A549 (cell line): Measurements from ENCODE around the gene CFAP99. TPM values are rescaled to one million over a fixed set of nuclear protein-coding genes. Genes with fewer than 3 reads are reported as not detected.

Experiments used
- ATAC-seq, 2 experiments: fragments of 200-7000 bp in 1 of 2; fragments of >200 bp in 1 of 2; cut with Nextera tagmentation in 1 of 2; cut with Tn5 transposase in 1 of 2; 3 replicates each; pipeline versions ENCODE4 v1.8.0 to v1.9.1; 2018 to 2020; ENCODE audit warnings: mild to moderate bottlenecking in 1 of 2, moderate library complexity in 1 of 2
- CTCF ChIA-PET: fragments of 300-600 bp; sonication (Branson Sonifier 250); formaldehyde crosslinking; extraction: SDS; loops from one replicate; lab custom pipeline; 2021; ENCODE audit warnings: antibody characterized with exemption, inconsistent platforms; lab: Yijun Ruan, JAX
- POLR2A ChIA-PET: fragments of 350-600 bp; formaldehyde crosslinking; extraction: SDS; loops from one replicate; lab custom pipeline; 2021; ENCODE audit warnings: antibody characterized with exemption, inconsistent platforms; lab: Yijun Ruan, JAX
- DNase-seq, 2 experiments: peaks; one replicate each; pipeline versions ENCODE4 v3.0.0 to v3.0.0-alpha.2; 2011 to 2016; ENCODE audit warnings: low read depth in 1 of 2, low spot score in 1 of 2
- FAIRE-seq: peaks from 2 replicates; lab custom pipeline; 2011; peaks lifted over from hg19 to GRCh38; lab: Jason Lieb, UNC
- H3K27ac ChIP-seq, 2 experiments: fragments of >200 bp; sonication (Bioruptor Twin); formaldehyde crosslinking; 3 replicates each; pipeline ENCODE4 v1.5.1; 2016 to 2017
- H3K4me1 ChIP-seq: fragments of >200 bp; sonication (Bioruptor Twin); formaldehyde crosslinking; 3 replicates; pipeline ENCODE4 v1.6.1; 2016
- H3K4me2 ChIP-seq: fragments of >200 bp; sonication (Bioruptor Twin); formaldehyde crosslinking; 3 replicates; pipeline ENCODE4 v1.6.1; 2016
- H3K4me3 ChIP-seq: fragments of >200 bp; sonication (Bioruptor Twin); formaldehyde crosslinking; 3 replicates; pipeline ENCODE4 v1.5.1; 2016
- H3K9me3 ChIP-seq: fragments of >200 bp; sonication (Bioruptor Twin); formaldehyde crosslinking; 3 replicates; pipeline ENCODE4 v1.6.1; 2016
- ATOH8 ChIP-seq: fragments of 250-450 bp; sonication (Bioruptor Pico); IDR thresholded peaks from 2 replicates; pipeline ENCODE4 v1.5.0; 2020; ENCODE audit warnings: low read depth, mild to moderate bottlenecking, moderate library complexity
- BHLHE40 ChIP-seq: IDR thresholded peaks from 2 replicates; pipeline ENCODE4 v1.6.1; 2012; ENCODE audit warnings: low read depth, low read length, inconsistent platforms
- CHD2 ChIP-seq: fragments of 150-350 bp; IDR thresholded peaks from 2 replicates; pipeline ENCODE4 v1.6.1; 2014; ENCODE audit warnings: low read length; ENCODE audit not compliant: partially characterized antibody
- EHF ChIP-seq: fragments of 250-450 bp; sonication (Bioruptor Pico); IDR thresholded peaks from 2 replicates; pipeline ENCODE4 v1.5.0; 2020; ENCODE audit warnings: mild to moderate bottlenecking
- ESRRA ChIP-seq: fragments of 150-350 bp; IDR thresholded peaks from 2 replicates; pipeline ENCODE4 v1.6.1; 2014; ENCODE audit warnings: mild to moderate bottlenecking, low read length, borderline replicate concordance
- FOSL2 ChIP-seq, 2 experiments: fragments of 450-650 bp in 1 of 2; fragments of >200 bp in 1 of 2; sonication (Bioruptor Twin) in 1 of 2; formaldehyde crosslinking; IDR thresholded peaks; 2 replicates each; pipeline versions ENCODE4 v1.5.0 to v1.6.1; 2016 to 2020; ENCODE audit warnings: mild to moderate bottlenecking in 1 of 2, moderate library complexity in 1 of 2
- HEYL ChIP-seq: fragments of 250-450 bp; sonication (Bioruptor Pico); IDR thresholded peaks from 2 replicates; pipeline ENCODE4 v1.8.0; 2021; ENCODE audit warnings: mild to moderate bottlenecking, moderate library complexity
- JUN ChIP-seq, 2 experiments: fragments of >200 bp; sonication (Bioruptor Twin); formaldehyde crosslinking; IDR thresholded peaks; 2 replicates in 1 of 2; 3 replicates in 1 of 2; pipeline ENCODE4 v1.6.1; 2016 to 2017
- KDM5A ChIP-seq: fragments of 200-600 bp; sonication (generic); IDR thresholded peaks from 2 replicates; pipeline ENCODE4 v1.6.1; 2016; ENCODE audit warnings: antibody characterized with exemption, mild to moderate bottlenecking
- MAX ChIP-seq: IDR thresholded peaks from 2 replicates; pipeline ENCODE4 v1.6.1; 2012
- MAZ ChIP-seq: fragments of 150-350 bp; IDR thresholded peaks from 2 replicates; pipeline ENCODE4 v1.6.1; 2014; ENCODE audit warnings: antibody characterized with exemption, low read depth, low read length, borderline replicate concordance
- NFE2L2 ChIP-seq: fragments of 150-350 bp; conservative IDR thresholded peaks from 2 replicates; pipeline ENCODE4 v1.6.1; 2014; ENCODE audit warnings: low read length
- PHF8 ChIP-seq: fragments of 200-600 bp; sonication (generic); IDR thresholded peaks from 2 replicates; pipeline ENCODE4 v1.6.1; 2016; ENCODE audit warnings: low read depth, mild to moderate bottlenecking, antibody characterized with exemption, moderate library complexity, borderline replicate concordance
- RAD21 ChIP-seq, 2 experiments: fragments of >200 bp in 1 of 2; sonication (Bioruptor Twin) in 1 of 2; formaldehyde crosslinking in 1 of 2; IDR thresholded peaks in 1 of 2; conservative IDR thresholded peaks in 1 of 2; 2 replicates in 1 of 2; 3 replicates in 1 of 2; pipeline ENCODE4 v1.6.1; 2012 to 2018; ENCODE audit warnings: inconsistent platforms in 1 of 2
- RARB ChIP-seq: fragments of 250-450 bp; sonication (Bioruptor Pico); IDR thresholded peaks from 2 replicates; pipeline ENCODE4 v1.8.0; 2021; ENCODE audit warnings: mild to moderate bottlenecking, moderate library complexity
- REST ChIP-seq: fragments of 200-600 bp; sonication (generic); IDR thresholded peaks from 2 replicates; pipeline ENCODE4 v1.6.1; 2016; ENCODE audit warnings: antibody characterized with exemption, mild to moderate bottlenecking, moderate library complexity
- RNF2 ChIP-seq: fragments of 200-600 bp; sonication (generic); IDR thresholded peaks from 2 replicates; pipeline ENCODE4 v1.6.1; 2016; ENCODE audit warnings: low read depth, mild to moderate bottlenecking, antibody characterized with exemption, moderate library complexity, borderline replicate concordance
- SMC3 ChIP-seq: fragments of >200 bp; sonication (Bioruptor Twin); formaldehyde crosslinking; IDR thresholded peaks from 3 replicates; pipeline ENCODE4 v1.6.1; 2018; ENCODE audit warnings: inconsistent platforms
- SREBF2 ChIP-seq: fragments of 450-650 bp; IDR thresholded peaks from 2 replicates; pipeline ENCODE4 v1.6.1; 2014; ENCODE audit warnings: mild to moderate bottlenecking, moderate library complexity
- TFCP2L1 ChIP-seq: fragments of 250-450 bp; sonication (Bioruptor Pico); IDR thresholded peaks from 2 replicates; pipeline ENCODE4 v1.5.0; 2021; ENCODE audit warnings: mild to moderate bottlenecking
- ZC3H11A ChIP-seq: fragments of 450-650 bp; IDR thresholded peaks from 2 replicates; pipeline ENCODE4 v1.6.1; 2014; ENCODE audit warnings: antibody characterized with exemption, mild to moderate bottlenecking
- ZSCAN20 ChIP-seq: fragments of 250-450 bp; sonication (Bioruptor Pico); IDR thresholded peaks from 2 replicates; pipeline ENCODE4 v1.8.0; 2022; ENCODE audit warnings: mild to moderate bottlenecking, moderate library complexity
- WGBS: methylation state at CpG from one replicate; pipeline ENCODE4 v1.1.6; 2017; ENCODE audit errors: missing lambda C conversion rate; 5-methylcytosine and 5-hydroxymethylcytosine counted together
- polyA plus RNA-seq, 4 experiments: library from polyadenylated mRNA; depleted of rRNA in 3 of 4; stranded (reverse); fragments of >200 nt; fragmentation: RNase III in 1 of 4; extraction: RNeasy Plus Mini Kit Qiagen cat#74134 plus additional on column Dnase treatment in 1 of 4; gene quantifications; 2 replicates in 3 of 4; 3 replicates in 1 of 4; pipeline ENCODE4 v1.2.3, GENCODE V29; 2011 to 2017
- TF ChIP-seq, protein P1 (sequence below): fragments of 450-650 bp; IDR thresholded peaks from 2 replicates; pipeline ENCODE4 v1.6.1; 2014; ENCODE audit warnings: antibody characterized with exemption
- TF ChIP-seq, protein P2 (sequence below): IDR thresholded peaks from 2 replicates; pipeline ENCODE4 v1.6.1; 2012
- TF ChIP-seq, protein P3 (sequence below): fragments of >200 bp; sonication (Bioruptor Twin); formaldehyde crosslinking; IDR thresholded peaks from 3 replicates; pipeline ENCODE4 v1.6.1; 2016
- TF ChIP-seq, protein P4 (sequence below): fragments of 250-450 bp; sonication (Bioruptor Pico); IDR thresholded peaks from 2 replicates; pipeline ENCODE4 v1.5.0; 2021; ENCODE audit warnings: mild to moderate bottlenecking, moderate library complexity, borderline replicate concordance
- TF ChIP-seq, protein P5 (sequence below): IDR thresholded peaks from 2 replicates; pipeline ENCODE4 v1.6.1; 2012; ENCODE audit warnings: low read depth, borderline replicate concordance

Gene CFAP99
- polyA plus RNA-seq, 2 of the 4 experiments (the other 2 are of a cell fraction): 0.09 TPM; not detected in 1

- peaks cover 24% of the 10 kb centered on the region for H3K4me1 ChIP-seq
- peak overlapping the region; percentile 42 for H3K4me3 ChIP-seq
- CTCF ChIA-PET: interaction anchor here (0.7 to 5.2 kb wide), 19 partner anchors 8 to 193 kb away, joined by 3 to 34 read pairs (median 5); partner anchors contain the start of genes HAUS3, POLN and RNF4
- ATAC-seq: peak; percentile 91 to 96
- peak; percentile 84 to 91 for DNase-seq
- peak overlapping the region; percentile 87 to 91 for H3K27ac ChIP-seq
- WGBS: 2% methylated on average over 21 of the region's 30 CpGs
- no peaks in the 10 kb centered on the region for H3K9me3 ChIP-seq
- no peak for FAIRE-seq
- POLR2A ChIA-PET: interaction anchor here (0.8 to 2.1 kb wide), 7 partner anchors 12 to 186 kb away, joined by 3 to 10 read pairs (median 3); partner anchors contain the start of genes MXD4 and RNF4
- peak overlapping the region; percentile 90 for H3K4me2 ChIP-seq
- no peak for TF ChIP-seq KDM5A
- no peak for TF ChIP-seq NFE2L2
- TF ChIP-seq, protein P1, sequence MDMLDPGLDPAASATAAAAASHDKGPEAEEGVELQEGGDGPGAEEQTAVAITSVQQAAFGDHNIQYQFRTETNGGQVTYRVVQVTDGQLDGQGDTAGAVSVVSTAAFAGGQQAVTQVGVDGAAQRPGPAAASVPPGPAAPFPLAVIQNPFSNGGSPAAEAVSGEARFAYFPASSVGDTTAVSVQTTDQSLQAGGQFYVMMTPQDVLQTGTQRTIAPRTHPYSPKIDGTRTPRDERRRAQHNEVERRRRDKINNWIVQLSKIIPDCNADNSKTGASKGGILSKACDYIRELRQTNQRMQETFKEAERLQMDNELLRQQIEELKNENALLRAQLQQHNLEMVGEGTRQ: no peak
- TF ChIP-seq CHD2: no peak
- TF ChIP-seq TFCP2L1 (CRISPR knock-in tag): no peak
- no peak for TF ChIP-seq ZC3H11A
- TF ChIP-seq RAD21 (conservative IDR thresholded peaks at IDR 0.05 in 1 of 2, IDR thresholded peaks at IDR 0.05 in 1 of 2): peak; percentile 24 to 36; a peak in 3 of 5 replicates
- no peak for TF ChIP-seq MAZ
- peak; percentile 57; the same call in 1 of the 2 replicates for TF ChIP-seq BHLHE40
- no peak for TF ChIP-seq HEYL (CRISPR knock-in tag)
- no peak for TF ChIP-seq RNF2
- TF ChIP-seq, protein P2, sequence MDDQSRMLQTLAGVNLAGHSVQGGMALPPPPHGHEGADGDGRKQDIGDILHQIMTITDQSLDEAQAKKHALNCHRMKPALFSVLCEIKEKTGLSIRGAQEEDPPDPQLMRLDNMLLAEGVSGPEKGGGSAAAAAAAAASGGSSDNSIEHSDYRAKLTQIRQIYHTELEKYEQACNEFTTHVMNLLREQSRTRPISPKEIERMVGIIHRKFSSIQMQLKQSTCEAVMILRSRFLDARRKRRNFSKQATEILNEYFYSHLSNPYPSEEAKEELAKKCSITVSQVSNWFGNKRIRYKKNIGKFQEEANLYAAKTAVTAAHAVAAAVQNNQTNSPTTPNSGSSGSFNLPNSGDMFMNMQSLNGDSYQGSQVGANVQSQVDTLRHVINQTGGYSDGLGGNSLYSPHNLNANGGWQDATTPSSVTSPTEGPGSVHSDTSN: 0 out of 2 replicates have a peak, but pooled peaks have one; percentile 28
- TF ChIP-seq FOSL2 (IDR thresholded peaks at IDR 0.05): no peak
- peak; percentile 81 for TF ChIP-seq FOSL2 (CRISPR knock-in tag; IDR thresholded peaks at IDR 0.05)
- TF ChIP-seq, protein P3, sequence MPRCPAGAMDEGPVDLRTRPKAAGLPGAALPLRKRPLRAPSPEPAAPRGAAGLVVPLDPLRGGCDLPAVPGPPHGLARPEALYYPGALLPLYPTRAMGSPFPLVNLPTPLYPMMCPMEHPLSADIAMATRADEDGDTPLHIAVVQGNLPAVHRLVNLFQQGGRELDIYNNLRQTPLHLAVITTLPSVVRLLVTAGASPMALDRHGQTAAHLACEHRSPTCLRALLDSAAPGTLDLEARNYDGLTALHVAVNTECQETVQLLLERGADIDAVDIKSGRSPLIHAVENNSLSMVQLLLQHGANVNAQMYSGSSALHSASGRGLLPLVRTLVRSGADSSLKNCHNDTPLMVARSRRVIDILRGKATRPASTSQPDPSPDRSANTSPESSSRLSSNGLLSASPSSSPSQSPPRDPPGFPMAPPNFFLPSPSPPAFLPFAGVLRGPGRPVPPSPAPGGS: peak; percentile 56; the same call in 1 of the 3 replicates
- TF ChIP-seq RARB: no peak
- TF ChIP-seq ZSCAN20 (CRISPR knock-in tag): no peak
- TF ChIP-seq SREBF2: no peak
- TF ChIP-seq MAX: peak; percentile 75
- TF ChIP-seq, protein P4, sequence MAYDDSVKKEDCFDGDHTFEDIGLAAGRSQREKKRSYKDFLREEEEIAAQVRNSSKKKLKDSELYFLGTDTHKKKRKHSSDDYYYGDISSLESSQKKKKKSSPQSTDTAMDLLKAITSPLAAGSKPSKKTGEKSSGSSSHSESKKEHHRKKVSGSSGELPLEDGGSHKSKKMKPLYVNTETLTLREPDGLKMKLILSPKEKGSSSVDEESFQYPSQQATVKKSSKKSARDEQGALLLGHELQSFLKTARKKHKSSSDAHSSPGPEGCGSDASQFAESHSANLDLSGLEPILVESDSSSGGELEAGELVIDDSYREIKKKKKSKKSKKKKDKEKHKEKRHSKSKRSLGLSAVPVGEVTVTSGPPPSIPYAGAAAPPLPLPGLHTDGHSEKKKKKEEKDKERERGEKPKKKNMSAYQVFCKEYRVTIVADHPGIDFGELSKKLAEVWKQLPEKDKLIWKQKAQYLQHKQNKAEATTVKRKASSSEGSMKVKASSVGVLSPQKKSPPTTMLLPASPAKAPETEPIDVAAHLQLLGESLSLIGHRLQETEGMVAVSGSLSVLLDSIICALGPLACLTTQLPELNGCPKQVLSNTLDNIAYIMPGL (CRISPR knock-in tag): no peak
- TF ChIP-seq SMC3: peak; percentile 52
- TF ChIP-seq JUN (IDR thresholded peaks at IDR 0.05): 0 out of 5 replicates have a peak, but pooled peaks of 1 of the 2 experiments have one; percentile 38
- no peak for TF ChIP-seq EHF (CRISPR knock-in tag)
- TF ChIP-seq PHF8: no peak
- TF ChIP-seq REST: no peak
- no peak for TF ChIP-seq ATOH8 (CRISPR knock-in tag)
- TF ChIP-seq ESRRA: no peak
- TF ChIP-seq, protein P5, sequence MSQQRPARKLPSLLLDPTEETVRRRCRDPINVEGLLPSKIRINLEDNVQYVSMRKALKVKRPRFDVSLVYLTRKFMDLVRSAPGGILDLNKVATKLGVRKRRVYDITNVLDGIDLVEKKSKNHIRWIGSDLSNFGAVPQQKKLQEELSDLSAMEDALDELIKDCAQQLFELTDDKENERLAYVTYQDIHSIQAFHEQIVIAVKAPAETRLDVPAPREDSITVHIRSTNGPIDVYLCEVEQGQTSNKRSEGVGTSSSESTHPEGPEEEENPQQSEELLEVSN: no peak
Measured at GRCh38 chr4:2412885-2413716, 5.7 kb upstream of the CFAP99 start.
